Fibroblast of lung (primary cell): ENCODE results near the gene RAB1A.

Experiments
- EZH2 ChIP-seq: IDR thresholded peaks from 2 replicates; pipeline ENCODE4 v1.5.1; 2012; ENCODE audit warnings: low read length, control low read depth, mild to moderate bottlenecking; ENCODE audit errors: missing control alignments
- TF ChIP-seq, protein P1 (sequence below), 2 donors: IDR thresholded peaks in 1 of 2; conservative IDR thresholded peaks in 1 of 2; 1 replicate in 1 of 2; 2 replicates in 1 of 2; pipeline ENCODE4 v1.5.1; 2011 to 2012; ENCODE audit warnings: low read length in 2 of 2, control low read depth in 1 of 2, inconsistent platforms in 1 of 2, low read depth in 1 of 2, mild to moderate bottlenecking in 1 of 2

DNA sequence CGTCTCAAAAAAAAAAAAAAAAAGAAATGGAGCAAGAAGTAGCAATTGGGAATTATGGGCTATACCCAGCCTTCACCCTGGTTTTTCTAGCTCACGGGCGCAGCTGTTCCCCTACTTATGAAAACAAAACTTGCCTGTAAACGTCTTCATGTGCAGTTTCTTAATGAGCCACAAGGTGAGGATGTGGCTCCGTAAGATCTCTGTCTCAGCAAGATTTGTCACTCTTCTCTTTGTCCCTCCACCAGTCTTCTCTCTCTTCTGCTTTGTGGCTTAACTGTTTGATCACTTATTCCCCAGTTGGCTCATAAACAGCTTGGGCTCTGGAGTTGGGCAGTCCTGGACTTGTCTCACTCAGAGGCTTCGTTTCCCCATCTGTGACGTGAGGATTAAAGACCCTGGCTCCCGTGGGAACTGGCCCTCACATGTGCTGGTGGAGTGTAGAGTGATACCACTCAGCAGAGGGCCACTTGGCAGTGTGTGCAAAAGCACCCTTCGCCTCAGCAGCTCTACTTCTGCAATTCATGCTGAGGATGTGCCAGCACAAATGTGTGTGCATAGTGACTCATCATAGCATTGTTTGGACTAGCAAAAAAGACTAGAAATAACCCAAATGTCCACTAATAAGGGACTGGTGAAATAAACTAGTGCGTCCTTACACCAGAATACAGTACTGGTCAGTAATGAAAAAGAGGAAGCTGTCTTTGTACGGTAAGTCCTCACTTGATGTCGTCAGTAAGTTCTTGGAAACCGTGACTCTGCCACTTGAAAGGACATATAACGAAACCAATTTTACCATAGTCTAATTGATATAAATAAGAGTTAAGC, 65.0 kb downstream of the RAB1A start:
- TF ChIP-seq, protein P1, sequence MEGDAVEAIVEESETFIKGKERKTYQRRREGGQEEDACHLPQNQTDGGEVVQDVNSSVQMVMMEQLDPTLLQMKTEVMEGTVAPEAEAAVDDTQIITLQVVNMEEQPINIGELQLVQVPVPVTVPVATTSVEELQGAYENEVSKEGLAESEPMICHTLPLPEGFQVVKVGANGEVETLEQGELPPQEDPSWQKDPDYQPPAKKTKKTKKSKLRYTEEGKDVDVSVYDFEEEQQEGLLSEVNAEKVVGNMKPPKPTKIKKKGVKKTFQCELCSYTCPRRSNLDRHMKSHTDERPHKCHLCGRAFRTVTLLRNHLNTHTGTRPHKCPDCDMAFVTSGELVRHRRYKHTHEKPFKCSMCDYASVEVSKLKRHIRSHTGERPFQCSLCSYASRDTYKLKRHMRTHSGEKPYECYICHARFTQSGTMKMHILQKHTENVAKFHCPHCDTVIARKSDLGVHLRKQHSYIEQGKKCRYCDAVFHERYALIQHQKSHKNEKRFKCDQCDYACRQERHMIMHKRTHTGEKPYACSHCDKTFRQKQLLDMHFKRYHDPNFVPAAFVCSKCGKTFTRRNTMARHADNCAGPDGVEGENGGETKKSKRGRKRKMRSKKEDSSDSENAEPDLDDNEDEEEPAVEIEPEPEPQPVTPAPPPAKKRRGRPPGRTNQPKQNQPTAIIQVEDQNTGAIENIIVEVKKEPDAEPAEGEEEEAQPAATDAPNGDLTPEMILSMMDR (conservative IDR thresholded peaks at IDR 0.05 in 1 of 2, IDR thresholded peaks at IDR 0.05 in 1 of 2; ENCODE audit: low read depth in 1 of 2, low read length in 2 of 2) = peak; percentile 56 to 65
- TF ChIP-seq EZH2 = no peak
